Putamen (tissue), 1 donor: ENCODE measurements around the gene SH3BP4.
"Not testable (repeated sequence)": the region's sequence is repeated elsewhere in the genome, so short reads cannot be mapped to it uniquely, and the experiment has no call there.

ENCODE experiments used
- DNase-seq: peaks from one replicate; pipeline ENCODE4 v3.0.0-alpha.2; 2016; ENCODE audit warnings: low spot score

SH3BP4 gene

GRCh38 chr2:235017441-235017840, 65.6 kb downstream of the SH3BP4 start:
- DNase-seq, result no peak

- no peak for DNase-seq
These were observed 67.0 kb downstream of the SH3BP4 start for GRCh38 chr2:235018838-235019237.

GRCh38 chr2:235020141-235020540, 68.3 kb downstream of the SH3BP4 start:
- DNase-seq, result not testable (repeated sequence)

- DNase-seq, result no peak
These were observed 69.9 kb downstream of the SH3BP4 start for GRCh38 chr2:235021752-235022151.

- no peak for DNase-seq
These were observed 72.5 kb downstream of the SH3BP4 start for GRCh38 chr2:235024191-235024860.

- DNase-seq, result no peak
These were observed 73.3 kb downstream of the SH3BP4 start for GRCh38 chr2:235024931-235025773.

GRCh38 chr2:235025800-235026536, 74.2 kb downstream of the SH3BP4 start:
- no peak for DNase-seq

GRCh38 chr2:235026649-235027557, 75.1 kb downstream of the SH3BP4 start:
- no peak for DNase-seq

- no peak for DNase-seq
These were observed 75.9 kb downstream of the SH3BP4 start for GRCh38 chr2:235027558-235028214.

GRCh38 chr2:235028646-235029045, 76.8 kb downstream of the SH3BP4 start:
- no peak for DNase-seq

GRCh38 chr2:235029054-235029453, 77.2 kb downstream of the SH3BP4 start:
- DNase-seq, result no peak

GRCh38 chr2:235030126-235030525, 78.3 kb downstream of the SH3BP4 start:
- no peak for DNase-seq

- DNase-seq, result no peak
These were observed 79.1 kb downstream of the SH3BP4 start for GRCh38 chr2:235030936-235031335.

GRCh38 chr2:235031686-235032373, 80.0 kb downstream of the SH3BP4 start:
- DNase-seq, result no peak

- no peak for DNase-seq
These were observed 80.6 kb downstream of the SH3BP4 start for GRCh38 chr2:235032466-235032865.

- no peak for DNase-seq
These were observed 81.1 kb downstream of the SH3BP4 start for GRCh38 chr2:235032949-235033348.

GRCh38 chr2:235034265-235035118, 82.7 kb downstream of the SH3BP4 start:
- no peak for DNase-seq

GRCh38 chr2:235037604-235038166, 85.9 kb downstream of the SH3BP4 start:
- DNase-seq, result no peak

GRCh38 chr2:235041221-235041917, 89.6 kb downstream of the SH3BP4 start:
- no peak for DNase-seq
